HUES64 (cell line): ENCODE results near the gene ALAD.

Source experiments
- H3K27ac ChIP-seq: 2 replicates; pipeline ENCODE4 v1.7.0; 2013; ENCODE audit warnings: low read depth, low read length, inconsistent platforms
- H3K27me3 ChIP-seq: 2 replicates; pipeline ENCODE4 v1.6.1; 2013; ENCODE audit warnings: mild to moderate bottlenecking, low read length; ENCODE audit not compliant: insufficient read depth
- H3K36me3 ChIP-seq: 2 replicates; pipeline ENCODE4 v1.6.1; 2013; ENCODE audit warnings: mild to moderate bottlenecking, low read length; ENCODE audit not compliant: insufficient read depth
- H3K4me1 ChIP-seq: 2 replicates; pipeline ENCODE4 v1.6.1; 2013; ENCODE audit warnings: mild to moderate bottlenecking, low read length, moderate library complexity; ENCODE audit not compliant: insufficient read depth
- H3K4me3 ChIP-seq: 2 replicates; pipeline ENCODE4 v1.5.1; 2013; ENCODE audit warnings: mild to moderate bottlenecking, low read length, moderate library complexity
- H3K9ac ChIP-seq: 2 replicates; pipeline ENCODE4 v1.6.1; 2013; ENCODE audit warnings: mild to moderate bottlenecking, low read depth, low read length
- H3K9me3 ChIP-seq: 2 replicates; pipeline ENCODE4 v1.6.1; 2013; ENCODE audit warnings: low read depth, low read length; ENCODE audit not compliant: insufficient read depth
- WGBS: fragments of 150-250, 120-280 bp; methylation state at CpG from one replicate; pipeline ENCODE4 v1.1.7; 2013; ENCODE audit warnings: missing lambda C conversion rate; 5-methylcytosine and 5-hydroxymethylcytosine counted together

ALAD gene

GRCh38 chr9:113356686-113357292, 44.3 kb downstream of the ALAD start:
- peaks cover 6% of the 10 kb centered on the region; the same call in 1 of the 2 replicates for H3K27me3 ChIP-seq
- WGBS, result 75% methylated on average over 7 of the region's 7 CpGs
- no peak overlapping the region for H3K4me3 ChIP-seq
- no peak overlapping the region for H3K27ac ChIP-seq
- H3K9me3 ChIP-seq, result no peaks in the 10 kb centered on the region
- H3K9ac ChIP-seq, result no peak overlapping the region
- no peaks in the 10 kb centered on the region for H3K36me3 ChIP-seq
- peaks cover 5% of the 10 kb centered on the region; the same call in 1 of the 2 replicates for H3K4me1 ChIP-seq

- Histone ChIP-seq H3K9me3 (no peaks in the 10 kb centered on the region), H3K4me3 (no peak overlapping the region), H3K4me1 (peaks cover 10% of the 10 kb centered on the region), H3K36me3 (no peaks in the 10 kb centered on the region), H3K9ac (no peak overlapping the region), H3K27me3 (peaks cover 20% of the 10 kb centered on the region), H3K27ac (no peak overlapping the region)
- WGBS, result 84% methylated on average over 4 of the region's 4 CpGs
Measured at GRCh38 chr9:113355040-113355596, 46.0 kb downstream of the ALAD start.

- Histone ChIP-seq H3K9ac (no peak overlapping the region), H3K4me3 (no peak overlapping the region), H3K27me3 (peaks cover 47% of the 10 kb centered on the region), H3K9me3 (no peaks in the 10 kb centered on the region), H3K4me1 (peaks cover 15% of the 10 kb centered on the region), H3K36me3 (no peaks in the 10 kb centered on the region), H3K27ac (no peak overlapping the region)
- 88% methylated on average over 1 of the region's 1 CpG for WGBS
Measured at GRCh38 chr9:113352411-113352810, 48.7 kb downstream of the ALAD start.

GRCh38 chr9:113352006-113352405, 49.1 kb downstream of the ALAD start:
- no peak overlapping the region for H3K27ac ChIP-seq
- H3K36me3 ChIP-seq, result no peaks in the 10 kb centered on the region
- H3K4me1 ChIP-seq, result peaks cover 15% of the 10 kb centered on the region
- no peaks in the 10 kb centered on the region for H3K9me3 ChIP-seq
- H3K9ac ChIP-seq, result no peak overlapping the region
- 91% methylated on average over 6 of the region's 6 CpGs for WGBS
- peaks cover 47% of the 10 kb centered on the region for H3K27me3 ChIP-seq
- H3K4me3 ChIP-seq, result no peak overlapping the region

- no peak overlapping the region for H3K9ac ChIP-seq
- no peak overlapping the region for H3K4me3 ChIP-seq
- H3K27me3 ChIP-seq, result peaks cover 47% of the 10 kb centered on the region
- no peak overlapping the region for H3K27ac ChIP-seq
- no peaks in the 10 kb centered on the region for H3K9me3 ChIP-seq
- 64% methylated on average over 6 of the region's 6 CpGs for WGBS
- no peaks in the 10 kb centered on the region for H3K36me3 ChIP-seq
- H3K4me1 ChIP-seq, result peaks cover 15% of the 10 kb centered on the region
Measured at GRCh38 chr9:113350937-113351336, 50.1 kb downstream of the ALAD start.

GRCh38 chr9:113350107-113350661, 50.9 kb downstream of the ALAD start:
- H3K4me1 ChIP-seq, result peaks cover 15% of the 10 kb centered on the region
- H3K27ac ChIP-seq, result no peak overlapping the region
- peaks cover 47% of the 10 kb centered on the region for H3K27me3 ChIP-seq
- H3K36me3 ChIP-seq, result no peaks in the 10 kb centered on the region
- no peak overlapping the region for H3K9ac ChIP-seq
- no peaks in the 10 kb centered on the region for H3K9me3 ChIP-seq
- 33% methylated on average over 11 of the region's 14 CpGs for WGBS
- H3K4me3 ChIP-seq, result peak overlapping the region; percentile 62

GRCh38 chr9:113349445-113350094, 51.5 kb downstream of the ALAD start, which contains the start of gene BSPRY:
Gene BSPRY, plus strand, starts transcription at chr9:113349541. Its CDS starts 39 bp downstream, at chr9:113349580.
- H3K27ac ChIP-seq, result no peak within 1 kb of the TSS
- peaks cover 47% of the 10 kb centered on the region for H3K27me3 ChIP-seq
- WGBS, result 2% methylated on average over 71 of the region's 71 CpGs
- H3K4me1 ChIP-seq, result peaks cover 15% of the 10 kb centered on the region
- no peaks in the 10 kb centered on the region for H3K9me3 ChIP-seq
- H3K36me3 ChIP-seq, result no peaks in the 10 kb centered on the region
- peak within 1 kb of the TSS; percentile 62 for H3K4me3 ChIP-seq
- peak within 1 kb of the TSS; percentile 66 for H3K9ac ChIP-seq

GRCh38 chr9:113349066-113349444, 52.0 kb downstream of the ALAD start:
- peaks cover 47% of the 10 kb centered on the region for H3K27me3 ChIP-seq
- no peaks in the 10 kb centered on the region for H3K36me3 ChIP-seq
- peaks cover 15% of the 10 kb centered on the region for H3K4me1 ChIP-seq
- peak overlapping the region; percentile 62 for H3K4me3 ChIP-seq
- H3K27ac ChIP-seq, result no peak overlapping the region
- WGBS, result 20% methylated on average over 13 of the region's 13 CpGs
- no peaks in the 10 kb centered on the region for H3K9me3 ChIP-seq
- H3K9ac ChIP-seq, result no peak overlapping the region

- H3K27me3 ChIP-seq, result peaks cover 47% of the 10 kb centered on the region
Measured at GRCh38 chr9:113348437-113348836, 52.6 kb downstream of the ALAD start.

GRCh38 chr9:113345671-113346070, 55.4 kb downstream of the ALAD start:
- H3K9ac ChIP-seq, result no peak overlapping the region
- H3K4me3 ChIP-seq, result no peak overlapping the region
- H3K9me3 ChIP-seq, result no peaks in the 10 kb centered on the region
- peaks cover 43% of the 10 kb centered on the region for H3K27me3 ChIP-seq
- no peak overlapping the region for H3K27ac ChIP-seq
- H3K36me3 ChIP-seq, result no peaks in the 10 kb centered on the region
- peaks cover 10% of the 10 kb centered on the region for H3K4me1 ChIP-seq
- no CpG with 5 or more reads among the region's 1 CpG for WGBS

More at GRCh38 chr9:113348437-113348836, 52.6 kb downstream of the ALAD start:
- Histone ChIP-seq H3K9ac (no peak overlapping the region), H3K4me3 (no peak overlapping the region), H3K27ac (no peak overlapping the region), H3K9me3 (no peaks in the 10 kb centered on the region), H3K36me3 (no peaks in the 10 kb centered on the region), H3K4me1 (peaks cover 15% of the 10 kb centered on the region)
- 80% methylated on average over 2 of the region's 3 CpGs for WGBS

GRCh38 chr9:113345190-113345589, 55.9 kb downstream of the ALAD start:
- H3K4me1 ChIP-seq, result peaks cover 5% of the 10 kb centered on the region
- H3K27me3 ChIP-seq, result peaks cover 38% of the 10 kb centered on the region
- 80% methylated on average over 1 of the region's 2 CpGs for WGBS
- no peaks in the 10 kb centered on the region for H3K9me3 ChIP-seq
- no peak overlapping the region for H3K27ac ChIP-seq
- no peak overlapping the region for H3K4me3 ChIP-seq
- no peak overlapping the region for H3K9ac ChIP-seq
- H3K36me3 ChIP-seq, result no peaks in the 10 kb centered on the region
